RPMI8226 (cell line): ENCODE data around the gene APBB1.
A peak's percentile ranks its signal among the peaks of the same experiment; 100 is the strongest.

Experiments
- DNase-seq: peaks from one replicate; pipeline ENCODE4 v3.0.0-alpha.2; 2015

The APBB1 gene

DNA sequence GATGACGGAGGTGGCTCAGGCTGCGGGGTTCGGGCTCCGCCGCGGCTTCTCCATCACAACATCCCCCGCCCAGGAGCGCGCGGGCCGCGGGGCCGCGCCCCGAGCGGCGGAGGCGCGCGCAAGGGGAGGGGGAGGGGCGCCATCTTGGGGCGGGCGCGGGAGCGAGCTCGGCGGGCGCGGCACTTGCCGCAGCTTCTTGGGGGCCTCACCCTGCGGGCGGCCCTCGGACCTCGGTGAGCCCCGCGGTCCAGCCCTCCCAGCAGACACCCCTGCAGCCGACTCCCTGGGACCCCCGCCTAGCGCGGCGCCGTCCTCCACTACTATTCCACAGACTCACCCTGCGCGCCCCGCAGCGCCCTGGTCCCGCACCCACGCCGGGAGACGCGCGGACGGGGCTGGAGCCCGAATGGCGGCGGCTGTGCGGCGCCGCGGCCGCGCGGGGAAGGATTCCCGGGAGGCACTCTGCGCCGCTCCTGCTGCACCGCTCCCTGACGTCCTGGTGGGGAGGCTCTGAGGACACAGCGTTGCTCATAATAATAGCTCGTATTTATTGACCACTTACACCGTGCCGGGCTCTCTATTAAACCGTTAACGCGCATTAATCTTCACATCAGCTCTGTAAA, at the start of gene APBB1:
TSS of gene APBB1 (minus strand) at position 86 of the 623 bp plus-strand sequence. CDS start 7,747 bp downstream, outside the sequence.
- DNase-seq, result peak; percentile 8

GRCh38 chr11:6459099-6459450, 40.2 kb upstream of the APBB1 start:
- no peak for DNase-seq

- DNase-seq, result no peak
Measured at GRCh38 chr11:6458352-6459098, 39.6 kb upstream of the APBB1 start.

DNA sequence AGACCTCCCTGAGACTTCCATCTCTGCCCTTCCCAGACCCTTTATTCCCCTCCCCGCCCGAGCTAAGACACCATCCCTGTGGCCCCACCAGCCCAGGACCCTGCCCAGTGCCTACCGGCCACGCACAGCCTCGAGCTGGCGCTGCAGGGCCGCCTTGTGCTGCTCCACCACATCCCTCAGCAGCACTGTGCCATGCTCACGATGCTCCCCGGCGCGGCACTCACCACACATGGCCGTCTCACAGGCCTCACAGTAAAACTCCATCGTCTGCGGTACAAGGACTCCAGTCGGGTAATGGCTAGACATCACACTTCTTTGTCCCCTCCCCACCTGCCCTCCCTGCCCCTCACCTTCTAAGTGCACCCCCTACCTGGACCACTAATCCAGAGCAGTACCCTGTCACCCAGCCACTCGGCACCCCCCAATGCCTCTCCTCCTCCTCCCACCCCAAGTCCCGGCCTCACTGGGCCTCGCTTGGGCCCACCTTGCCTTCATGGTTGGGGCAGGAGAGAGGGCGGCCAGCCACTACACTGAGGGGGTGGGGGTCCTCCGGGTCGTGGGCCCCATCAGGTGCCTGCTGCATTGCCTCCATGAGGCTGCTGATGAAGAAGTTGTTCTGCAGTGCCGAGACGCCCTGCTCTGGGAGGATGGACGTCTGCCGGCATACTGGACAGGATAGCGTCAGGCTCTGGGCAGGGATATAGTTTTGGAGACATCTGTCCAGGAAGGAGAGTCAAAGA, 38.9 kb upstream of the APBB1 start:
- DNase-seq, result no peak

GRCh38 chr11:6456361-6457073, 37.6 kb upstream of the APBB1 start:
- no peak for DNase-seq

DNA sequence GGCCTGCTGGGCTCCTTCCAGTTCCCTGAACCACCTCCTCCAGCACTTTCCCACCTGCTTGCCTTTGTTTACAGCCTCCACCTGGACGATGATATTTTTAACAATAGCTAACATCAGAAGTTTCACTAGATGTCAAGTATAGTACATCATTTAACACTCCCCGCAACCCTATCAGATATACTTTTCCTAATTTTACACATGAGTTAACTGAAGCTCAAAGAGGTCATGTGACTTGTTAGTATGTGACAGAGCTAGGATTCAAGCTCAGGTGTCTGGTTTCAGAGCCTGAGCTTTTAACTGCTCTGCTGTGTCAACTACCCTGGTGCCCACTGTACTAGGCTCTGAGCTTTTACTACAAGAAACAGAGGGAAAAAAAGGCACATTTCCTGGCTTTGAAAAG, 36.2 kb upstream of the APBB1 start:
- peak; percentile 58 for DNase-seq

DNA sequence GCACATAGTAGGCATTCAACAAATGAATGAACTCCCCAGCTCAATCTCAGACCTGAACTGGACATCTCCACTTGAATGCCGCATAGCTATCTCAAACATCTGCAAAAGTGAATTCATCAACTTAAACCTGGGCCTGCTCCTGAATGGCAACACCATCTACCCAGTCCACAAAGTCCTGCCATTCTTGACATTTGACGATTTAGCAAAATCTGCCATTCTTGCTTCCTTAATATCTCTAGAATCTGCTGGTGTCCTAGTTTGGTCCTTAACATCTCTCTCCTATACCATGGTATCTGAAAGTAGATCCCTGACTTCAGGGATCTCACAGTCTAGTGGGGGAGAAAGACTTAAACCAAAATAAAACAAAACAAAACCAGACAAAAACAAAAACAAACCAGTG, 34.3 kb upstream of the APBB1 start:
- no peak for DNase-seq

DNA sequence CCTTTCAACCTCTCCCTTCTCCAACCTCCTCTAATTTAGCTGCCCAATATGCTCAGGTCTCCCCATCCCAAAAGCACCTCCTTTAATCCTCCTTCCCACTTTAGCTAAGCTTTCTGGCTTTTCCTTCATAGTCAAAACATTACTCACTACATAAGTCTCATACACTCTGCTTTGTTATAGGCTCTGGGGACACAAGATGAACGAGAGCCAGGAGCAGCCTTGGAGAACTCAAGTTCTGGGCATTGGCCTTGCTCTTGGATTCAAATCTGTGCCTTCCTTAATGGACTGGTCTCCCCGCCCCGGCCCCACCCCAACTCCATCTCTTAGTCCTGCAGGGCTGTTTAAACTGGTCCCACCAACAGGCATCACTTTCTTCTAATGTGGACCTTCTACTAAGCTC, 33.3 kb upstream of the APBB1 start:
- DNase-seq, result no peak

GRCh38 chr11:6448574-6448973, 29.7 kb upstream of the APBB1 start:
- DNase-seq, result no peak

DNA sequence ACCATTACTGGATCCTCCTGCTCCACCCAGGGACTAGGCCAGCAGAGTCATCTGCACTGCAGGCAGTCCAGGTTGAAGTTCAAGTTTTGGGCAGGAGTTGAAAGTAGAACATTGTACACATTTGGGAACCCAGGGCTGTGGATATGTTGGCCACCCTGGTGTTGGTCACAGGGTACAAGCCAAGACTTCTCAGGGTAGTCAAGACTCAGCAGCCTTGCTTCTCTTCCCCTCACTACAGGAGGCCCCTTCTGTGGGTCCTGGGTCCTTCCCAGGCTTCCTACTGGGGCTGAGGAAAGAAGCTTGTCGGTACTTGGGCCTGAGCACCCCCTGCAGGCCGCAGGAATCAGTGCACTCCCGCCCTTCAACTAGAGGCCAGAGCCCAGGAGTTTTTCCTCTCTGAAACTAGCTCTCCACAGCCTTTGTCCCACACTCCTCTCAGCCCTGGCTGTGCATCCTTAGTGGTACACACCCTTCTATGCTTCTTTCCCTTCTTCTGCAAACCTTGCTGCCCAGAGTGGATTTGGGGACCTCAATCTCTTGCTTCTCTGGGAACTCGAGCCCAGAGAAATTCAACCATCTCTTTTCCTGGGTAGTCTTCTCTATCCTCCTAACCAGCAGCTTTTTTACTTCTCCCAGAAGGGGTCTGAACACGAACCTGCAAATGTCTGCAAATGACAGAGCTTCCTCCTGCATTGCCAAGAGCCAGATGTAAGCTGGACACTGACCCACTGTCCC, 24.5 kb upstream of the APBB1 start:
- DNase-seq, result peak; percentile 41

GRCh38 chr11:6442441-6442840, 23.5 kb upstream of the APBB1 start:
- no peak for DNase-seq

DNA sequence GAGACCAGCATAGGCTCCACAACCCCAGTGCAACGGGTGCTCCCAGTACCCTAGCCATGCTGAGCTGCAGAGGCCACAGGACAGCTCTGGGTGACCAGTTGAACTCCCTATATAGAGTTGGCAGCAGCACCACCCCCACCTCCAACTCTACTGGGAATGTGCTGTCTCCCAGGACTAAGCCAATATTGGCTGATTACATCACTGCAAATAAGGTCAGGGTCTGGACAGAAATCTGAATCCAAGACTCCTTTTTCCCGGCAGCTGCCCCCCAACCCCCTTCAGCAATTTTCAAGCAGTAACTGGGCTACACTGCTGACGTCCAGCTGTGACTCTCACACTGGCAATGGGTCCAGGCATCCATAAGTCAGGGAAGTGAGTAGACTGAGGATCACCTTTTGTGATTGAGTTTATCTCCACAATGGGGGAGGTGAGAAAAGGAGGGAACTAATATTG, 22.0 kb upstream of the APBB1 start, which contains the start of gene HPX:
TSS of gene HPX (minus strand) at position 82 of the 453 bp plus-strand sequence. CDS start at position 58, 24 bp downstream.
- DNase-seq, result no peak

- DNase-seq, result peak; percentile 61
Measured at GRCh38 chr11:6438979-6439571, 20.2 kb upstream of the APBB1 start.

GRCh38 chr11:6437993-6438392, 19.1 kb upstream of the APBB1 start:
- DNase-seq, result no peak

DNA sequence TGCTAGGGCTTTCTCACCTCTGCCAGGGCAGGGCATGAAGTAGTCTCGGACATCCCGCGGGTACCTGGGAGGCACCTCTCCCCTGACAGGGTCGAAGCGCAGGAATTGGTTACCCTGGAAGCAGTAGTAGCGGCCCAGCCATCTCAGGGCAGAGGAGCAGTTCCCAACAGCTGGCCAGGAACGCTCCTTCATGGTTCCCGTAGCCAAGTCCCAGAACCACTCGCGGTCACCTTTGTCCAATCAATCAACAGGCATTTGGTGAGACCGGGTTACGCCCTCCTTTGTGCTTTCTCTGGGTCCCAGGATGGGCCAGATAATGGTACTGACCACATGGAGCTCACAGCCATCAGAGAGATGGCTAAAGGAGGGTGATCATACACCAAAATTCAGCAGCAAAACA, 18.5 kb upstream of the APBB1 start:
- no peak for DNase-seq

DNA sequence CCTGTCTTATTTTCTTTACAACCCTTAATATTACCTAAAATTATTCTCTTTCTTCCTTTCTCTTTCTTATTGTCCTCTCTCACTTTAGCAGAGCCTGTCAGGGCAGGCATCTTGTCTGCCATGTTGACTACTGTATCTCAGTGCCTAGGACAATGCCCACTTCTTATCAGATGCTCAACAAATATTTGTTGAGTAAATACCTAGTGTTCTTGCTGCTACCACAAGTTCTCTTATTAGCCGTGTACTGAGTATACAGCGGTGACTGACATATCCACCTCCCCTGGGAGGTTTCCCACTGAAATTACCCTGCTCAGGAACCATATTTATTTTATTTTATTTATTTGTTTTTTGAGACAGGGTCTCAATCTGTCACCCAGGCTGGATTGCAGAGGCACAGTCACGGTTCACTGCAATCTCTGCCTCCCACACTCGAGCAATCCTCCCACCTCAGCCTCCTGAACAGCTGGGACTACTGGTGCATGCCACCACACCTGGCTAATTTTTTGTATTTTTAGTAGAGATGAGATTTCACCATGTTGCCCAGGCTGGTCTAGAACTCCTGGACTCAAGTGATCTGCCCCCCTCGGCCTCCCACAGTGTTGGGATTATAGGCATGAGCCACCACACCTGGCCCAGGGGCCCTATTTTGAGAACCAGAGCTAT, 15.2 kb upstream of the APBB1 start:
- no peak for DNase-seq

GRCh38 chr11:6431861-6432260, 13.0 kb upstream of the APBB1 start:
- DNase-seq, result no peak

- DNase-seq, result no peak
Measured at GRCh38 chr11:6427516-6427915, 8.6 kb upstream of the APBB1 start.

DNA sequence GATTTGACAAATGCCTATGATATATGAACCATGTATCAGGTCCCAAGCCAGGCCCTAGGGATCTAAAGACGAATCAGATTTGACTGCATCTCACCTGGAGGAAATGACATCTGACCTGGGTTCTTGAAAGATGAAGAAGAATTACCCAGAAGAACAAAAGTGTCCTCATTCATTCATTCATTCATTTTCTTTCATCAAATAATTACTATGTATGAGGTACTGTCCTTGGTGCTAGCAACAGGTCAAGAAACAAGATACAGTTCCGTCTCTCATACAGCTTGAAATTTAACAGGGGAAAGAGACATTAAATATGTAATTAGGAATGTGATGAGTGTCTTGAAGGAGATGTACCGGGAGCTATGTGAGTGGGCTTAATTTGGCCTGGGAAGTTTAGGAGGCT, 1.8 kb upstream of the APBB1 start:
- no peak for DNase-seq

DNA sequence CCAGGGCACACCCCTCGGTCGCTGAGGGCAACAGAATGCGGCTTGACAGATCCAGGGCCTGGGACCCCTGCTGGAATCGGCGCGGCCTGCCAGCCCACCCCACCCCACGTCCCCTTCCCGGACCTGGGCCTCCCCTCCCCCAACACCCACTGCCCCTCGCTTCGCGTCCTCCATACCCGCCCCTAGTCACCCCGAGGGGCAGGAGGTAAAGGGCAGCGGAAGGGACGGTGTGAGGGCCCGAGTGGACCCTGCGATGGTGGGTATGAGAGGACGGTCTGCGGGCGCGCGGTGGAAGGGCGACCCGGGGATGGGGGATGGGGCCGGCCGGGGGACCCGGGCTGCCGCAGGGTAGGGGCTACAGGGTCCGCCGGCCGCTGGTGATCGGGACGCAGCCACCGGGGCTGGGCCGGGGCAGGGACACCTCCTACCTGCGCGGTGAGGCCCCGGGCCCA, 311 bp downstream of the APBB1 start:
- DNase-seq, result no peak

DNA sequence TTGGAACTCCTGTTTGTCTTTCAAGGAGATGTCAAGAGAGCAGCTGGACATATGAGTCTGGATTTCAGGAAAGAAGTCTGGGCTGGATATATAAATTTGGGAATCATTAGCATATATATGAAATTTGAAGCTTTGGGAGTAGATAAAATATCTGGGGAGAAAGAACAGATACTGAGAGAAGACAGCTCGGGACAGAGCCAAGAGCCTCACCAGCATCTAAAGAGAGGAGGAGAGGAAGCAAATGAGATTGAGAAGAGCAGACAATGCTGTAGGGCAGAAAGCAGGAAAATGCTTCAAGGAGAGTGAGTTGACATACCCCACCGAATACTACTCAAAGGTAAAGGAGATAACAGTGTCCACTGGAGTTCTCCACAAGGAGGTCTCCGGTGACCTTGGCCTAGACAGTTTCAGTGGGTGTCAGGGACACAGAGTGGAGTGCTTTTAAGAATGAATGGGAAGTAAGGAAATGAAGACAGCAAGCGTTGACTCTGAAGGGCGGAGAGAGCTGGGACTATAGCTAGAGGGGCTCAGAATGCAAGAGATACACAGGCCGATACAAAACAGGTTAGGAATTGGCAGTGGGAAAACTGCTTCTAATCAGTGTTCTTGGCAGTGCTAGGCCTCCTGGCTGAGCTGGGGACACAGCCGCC, 862 bp downstream of the APBB1 start:
- DNase-seq, result no peak
